Measurements from ENCODE around the gene FBXL20.

DNA sequence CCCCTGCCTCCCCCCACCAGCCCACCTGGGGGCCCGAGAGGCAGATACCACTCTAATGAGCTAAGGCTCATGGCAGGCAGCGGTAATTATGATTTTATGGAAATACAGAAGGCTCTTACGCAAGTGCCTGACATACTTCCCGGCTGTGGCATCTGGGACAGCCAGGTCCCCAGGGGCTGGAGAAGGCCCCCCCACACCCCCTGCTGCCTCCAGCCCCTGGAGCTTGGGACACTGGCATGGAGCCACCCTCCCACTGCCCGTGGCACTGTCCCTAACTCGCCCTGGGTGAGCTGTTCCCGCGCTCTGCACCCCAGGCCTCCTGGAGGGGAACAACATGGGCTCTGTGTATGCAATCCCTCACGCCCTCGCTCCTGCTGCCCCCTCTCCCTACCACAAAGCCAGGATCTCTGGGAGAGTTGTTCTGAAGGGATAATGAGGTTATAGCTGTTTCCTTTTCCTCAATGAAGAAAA is 170.3 kb downstream of the FBXL20 start:
- TF ChIP-seq, protein P1, sequence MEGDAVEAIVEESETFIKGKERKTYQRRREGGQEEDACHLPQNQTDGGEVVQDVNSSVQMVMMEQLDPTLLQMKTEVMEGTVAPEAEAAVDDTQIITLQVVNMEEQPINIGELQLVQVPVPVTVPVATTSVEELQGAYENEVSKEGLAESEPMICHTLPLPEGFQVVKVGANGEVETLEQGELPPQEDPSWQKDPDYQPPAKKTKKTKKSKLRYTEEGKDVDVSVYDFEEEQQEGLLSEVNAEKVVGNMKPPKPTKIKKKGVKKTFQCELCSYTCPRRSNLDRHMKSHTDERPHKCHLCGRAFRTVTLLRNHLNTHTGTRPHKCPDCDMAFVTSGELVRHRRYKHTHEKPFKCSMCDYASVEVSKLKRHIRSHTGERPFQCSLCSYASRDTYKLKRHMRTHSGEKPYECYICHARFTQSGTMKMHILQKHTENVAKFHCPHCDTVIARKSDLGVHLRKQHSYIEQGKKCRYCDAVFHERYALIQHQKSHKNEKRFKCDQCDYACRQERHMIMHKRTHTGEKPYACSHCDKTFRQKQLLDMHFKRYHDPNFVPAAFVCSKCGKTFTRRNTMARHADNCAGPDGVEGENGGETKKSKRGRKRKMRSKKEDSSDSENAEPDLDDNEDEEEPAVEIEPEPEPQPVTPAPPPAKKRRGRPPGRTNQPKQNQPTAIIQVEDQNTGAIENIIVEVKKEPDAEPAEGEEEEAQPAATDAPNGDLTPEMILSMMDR (IDR thresholded peaks at IDR 0.05): no peak
- TF ChIP-seq POLR2AphosphoS5 (IDR thresholded peaks at IDR 0.05) (no peak), POLR2A (IDR thresholded peaks at IDR 0.05; ENCODE audit: low read depth) (no peak), EP300 (IDR thresholded peaks at IDR 0.05) (no peak)

Data from esophagus muscularis mucosa (tissue), 4 donors.